Skeletal muscle satellite cell (primary cell): ENCODE data around the gene AGFG2.
"Not testable (repeated sequence)": the region's sequence is repeated elsewhere in the genome, so short reads cannot be mapped to it uniquely, and the experiment has no call there.

Experiments
- H3K27me3 ChIP-seq: 2 replicates; pipeline ENCODE4 v1.7.0; 2013; ENCODE audit warnings: low read length; ENCODE audit not compliant: control insufficient read depth, insufficient read depth
- H3K36me3 ChIP-seq: 2 replicates; pipeline ENCODE4 v1.7.0; 2013; ENCODE audit warnings: mild to moderate bottlenecking, control low read depth, low read length; ENCODE audit not compliant: insufficient read depth
- H3K4me1 ChIP-seq: 2 replicates; pipeline ENCODE4 v1.7.0; 2013; ENCODE audit warnings: low read length; ENCODE audit not compliant: control insufficient read depth, insufficient read depth
- H3K4me2 ChIP-seq: 2 replicates; pipeline ENCODE4 v1.7.0; 2013; ENCODE audit warnings: mild to moderate bottlenecking, low read length
- H3K4me3 ChIP-seq: 2 replicates; pipeline ENCODE4 v1.7.0; 2013; ENCODE audit warnings: low read length
- H3K9ac ChIP-seq: 2 replicates; pipeline ENCODE4 v1.7.0; 2013; ENCODE audit warnings: mild to moderate bottlenecking, low read depth, low read length, moderate library complexity
- H3K9me3 ChIP-seq: replicated peaks from 2 replicates; pipeline ENCODE4 v1.7.0; 2013; ENCODE audit warnings: mild to moderate bottlenecking, control low read depth, low read length

AGFG2 gene

GRCh38 chr7:100506356-100506923 is 32.6 kb upstream of the AGFG2 start:
- H3K4me1 ChIP-seq, result peaks cover 28% of the 10 kb centered on the region
- H3K4me2 ChIP-seq, result no peak overlapping the region
- H3K9me3 ChIP-seq, result no peaks in the 10 kb centered on the region
- H3K36me3 ChIP-seq, result no peaks in the 10 kb centered on the region
- H3K27me3 ChIP-seq, result no peaks in the 10 kb centered on the region
- H3K4me3 ChIP-seq, result no peak overlapping the region
- H3K9ac ChIP-seq, result no peak overlapping the region

GRCh38 chr7:100509231-100509630 is 29.8 kb upstream of the AGFG2 start:
- Histone ChIP-seq H3K4me2 (peak overlapping the region; percentile 44), H3K9ac (no peak overlapping the region), H3K9me3 (no peaks in the 10 kb centered on the region), H3K4me1 (peaks cover 8% of the 10 kb centered on the region), H3K36me3 (no peaks in the 10 kb centered on the region), H3K4me3 (no peak overlapping the region), H3K27me3 (no peaks in the 10 kb centered on the region)

- Histone ChIP-seq H3K4me2 (no peak overlapping the region), H3K4me1 (peaks cover 19% of the 10 kb centered on the region), H3K9ac (no peak overlapping the region), H3K27me3 (no peaks in the 10 kb centered on the region), H3K4me3 (no peak overlapping the region), H3K9me3 (no peaks in the 10 kb centered on the region), H3K36me3 (no peaks in the 10 kb centered on the region)
Measured at GRCh38 chr7:100510437-100511239, 28.4 kb upstream of the AGFG2 start.

GRCh38 chr7:100513212-100513810 is 25.7 kb upstream of the AGFG2 start:
- Histone ChIP-seq H3K9me3 (no peaks in the 10 kb centered on the region), H3K27me3 (no peaks in the 10 kb centered on the region), H3K36me3 (no peaks in the 10 kb centered on the region), H3K4me3 (no peak overlapping the region), H3K9ac (no peak overlapping the region), H3K4me1 (peaks cover 30% of the 10 kb centered on the region), H3K4me2 (no peak overlapping the region)

GRCh38 chr7:100515072-100515532 is 23.9 kb upstream of the AGFG2 start:
- Histone ChIP-seq H3K4me1 (peaks cover 22% of the 10 kb centered on the region), H3K4me3 (no peak overlapping the region), H3K9ac (no peak overlapping the region), H3K4me2 (peak overlapping the region; percentile 23), H3K36me3 (no peaks in the 10 kb centered on the region), H3K9me3 (no peaks in the 10 kb centered on the region), H3K27me3 (no peaks in the 10 kb centered on the region)

- Histone ChIP-seq H3K9me3 (no peaks in the 10 kb centered on the region), H3K4me1 (peaks cover 22% of the 10 kb centered on the region), H3K36me3 (no peaks in the 10 kb centered on the region), H3K4me3 (no peak overlapping the region), H3K27me3 (no peaks in the 10 kb centered on the region), H3K9ac (no peak overlapping the region), H3K4me2 (no peak overlapping the region)
Measured at GRCh38 chr7:100516135-100516812, 22.7 kb upstream of the AGFG2 start.

- Histone ChIP-seq H3K4me1 (peaks cover 22% of the 10 kb centered on the region), H3K36me3 (no peaks in the 10 kb centered on the region), H3K4me2 (no peak overlapping the region), H3K4me3 (no peak overlapping the region), H3K9me3 (no peaks in the 10 kb centered on the region), H3K27me3 (no peaks in the 10 kb centered on the region), H3K9ac (no peak overlapping the region)
Measured at GRCh38 chr7:100517305-100517704, 21.7 kb upstream of the AGFG2 start.

GRCh38 chr7:100519580-100519979 is 19.4 kb upstream of the AGFG2 start:
- H3K9me3 ChIP-seq, result no peaks in the 10 kb centered on the region
- no peak overlapping the region for H3K4me2 ChIP-seq
- no peaks in the 10 kb centered on the region for H3K27me3 ChIP-seq
- no peak overlapping the region for H3K4me3 ChIP-seq
- H3K36me3 ChIP-seq, result no peaks in the 10 kb centered on the region
- peaks cover 22% of the 10 kb centered on the region for H3K4me1 ChIP-seq
- no peak overlapping the region for H3K9ac ChIP-seq

GRCh38 chr7:100520138-100520537 is 18.9 kb upstream of the AGFG2 start:
- peaks cover 16% of the 10 kb centered on the region for H3K4me1 ChIP-seq
- H3K9me3 ChIP-seq, result no peaks in the 10 kb centered on the region
- no peak overlapping the region for H3K4me3 ChIP-seq
- no peak overlapping the region for H3K4me2 ChIP-seq
- H3K27me3 ChIP-seq, result no peaks in the 10 kb centered on the region
- H3K36me3 ChIP-seq, result no peaks in the 10 kb centered on the region
- no peak overlapping the region for H3K9ac ChIP-seq

- Histone ChIP-seq H3K4me2 (no peak overlapping the region), H3K27me3 (no peaks in the 10 kb centered on the region), H3K9me3 (no peaks in the 10 kb centered on the region), H3K9ac (no peak overlapping the region), H3K4me1 (peaks cover 7% of the 10 kb centered on the region), H3K36me3 (no peaks in the 10 kb centered on the region), H3K4me3 (no peak overlapping the region)
Measured at GRCh38 chr7:100521076-100521475, 17.9 kb upstream of the AGFG2 start.

- not testable (repeated sequence) for H3K4me2 ChIP-seq, H3K27me3 ChIP-seq, H3K9me3 ChIP-seq, H3K4me1 ChIP-seq, H3K9ac ChIP-seq, H3K4me3 ChIP-seq, H3K36me3 ChIP-seq
Measured at GRCh38 chr7:100521909-100522593, 17.0 kb upstream of the AGFG2 start.
